Mucosa of rectum (tissue), 2 donors: Measurements from ENCODE around the gene ATAD1.
"Not testable (repeated sequence)": the region's sequence is repeated elsewhere in the genome, so short reads cannot be mapped to it uniquely, and the experiment has no call there.

Experiments used
- H3K27ac ChIP-seq, 2 donors: one replicate each; pipeline ENCODE4 v1.7.0; 2013; ENCODE audit warnings: inconsistent platforms in 2 of 2, low read depth in 2 of 2, low read length in 2 of 2
- H3K27me3 ChIP-seq, 2 donors: one replicate each; pipeline ENCODE4 v1.7.0; 2013; ENCODE audit warnings: low read length in 2 of 2; ENCODE audit not compliant: control insufficient read depth in 2 of 2, insufficient read depth in 2 of 2
- H3K36me3 ChIP-seq, 2 donors: one replicate each; pipeline ENCODE4 v1.7.0; 2013; ENCODE audit warnings: low read length in 2 of 2; ENCODE audit not compliant: control insufficient read depth in 2 of 2, insufficient read depth in 2 of 2
- H3K4me1 ChIP-seq, 2 donors: one replicate each; pipeline ENCODE4 v1.7.0; 2013; ENCODE audit warnings: low read length in 2 of 2, mild to moderate bottlenecking in 1 of 2; ENCODE audit not compliant: control insufficient read depth in 2 of 2, insufficient read depth in 2 of 2
- H3K4me3 ChIP-seq, 2 donors: one replicate each; pipeline ENCODE4 v1.7.0; 2013; ENCODE audit warnings: low read length in 2 of 2
- H3K9ac ChIP-seq, 2 donors: one replicate each; pipeline ENCODE4 v1.7.0; 2013; ENCODE audit warnings: low read length in 2 of 2, low read depth in 1 of 2, mild to moderate bottlenecking in 1 of 2
- H3K9me3 ChIP-seq, 2 donors: one replicate each; pipeline ENCODE4 v1.7.0; 2013; ENCODE audit warnings: low read length in 2 of 2; ENCODE audit not compliant: control insufficient read depth in 2 of 2
- donor health status: healthy.
- donor health status: Normal muscosa, but diverticular disease.

Gene ATAD1

DNA sequence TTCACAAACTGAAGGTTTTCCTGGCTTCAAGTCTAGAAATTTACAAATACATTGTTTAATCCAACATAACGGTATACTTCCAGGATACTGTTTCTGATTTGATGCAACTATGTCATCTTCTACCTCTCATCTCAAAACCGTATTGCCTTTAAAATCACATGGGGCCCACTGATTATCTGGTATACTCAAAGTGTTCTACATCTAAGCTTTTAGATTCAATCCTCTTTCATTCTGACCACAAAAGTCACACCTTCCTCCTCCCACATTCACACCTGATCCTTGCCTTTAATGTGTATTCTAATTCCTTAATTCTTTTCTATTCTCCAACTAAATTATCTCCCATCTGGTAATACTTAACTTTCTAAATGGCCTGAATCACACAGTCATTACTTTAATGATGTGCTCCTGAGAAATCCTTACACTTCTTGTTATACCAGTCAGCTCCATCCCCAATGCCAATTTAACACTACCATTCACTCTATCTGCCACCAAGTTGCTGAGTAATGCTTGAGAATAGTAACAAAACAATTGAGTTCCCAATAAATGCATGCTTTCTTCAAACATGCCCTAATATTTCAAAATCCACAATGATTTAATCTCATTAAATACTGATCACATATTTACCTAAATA lies 13.0 kb downstream of the ATAD1 start:
- no peaks in the 10 kb centered on the region for H3K27me3 ChIP-seq
- H3K4me1 ChIP-seq, result no peaks in the 10 kb centered on the region
- peaks cover 5 to 9% of the 10 kb centered on the region in 2 donors for H3K36me3 ChIP-seq
- no peak overlapping the region for H3K27ac ChIP-seq
- H3K9ac ChIP-seq, result no peak overlapping the region
- H3K9me3 ChIP-seq, result no peaks in the 10 kb centered on the region
- H3K4me3 ChIP-seq, result no peak overlapping the region

DNA sequence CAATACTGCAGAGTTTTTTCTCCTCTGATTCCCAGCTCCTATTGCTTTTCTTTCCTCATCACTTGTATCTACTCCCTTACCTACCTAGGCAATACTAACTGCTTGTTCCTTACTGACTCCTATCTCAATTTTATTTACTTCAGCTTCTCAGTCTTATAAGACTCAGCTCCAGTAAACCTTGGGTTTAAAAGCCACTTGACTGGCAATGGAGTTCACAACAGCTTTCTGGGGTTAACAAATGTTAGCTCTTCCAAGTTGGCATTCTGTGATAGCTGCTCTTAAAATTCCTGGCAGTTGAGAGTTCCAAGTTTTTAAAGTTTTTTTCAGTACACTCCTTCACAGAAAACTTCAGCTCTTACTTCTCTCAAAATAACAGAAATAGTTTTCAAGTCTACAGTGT lies 14.2 kb downstream of the ATAD1 start:
- Histone ChIP-seq H3K4me1 (no peaks in the 10 kb centered on the region), H3K36me3 (peaks cover 5 to 9% of the 10 kb centered on the region in 2 donors), H3K27me3 (no peaks in the 10 kb centered on the region), H3K4me3 (no peak overlapping the region), H3K27ac (no peak overlapping the region), H3K9me3 (no peaks in the 10 kb centered on the region), H3K9ac (no peak overlapping the region)

DNA sequence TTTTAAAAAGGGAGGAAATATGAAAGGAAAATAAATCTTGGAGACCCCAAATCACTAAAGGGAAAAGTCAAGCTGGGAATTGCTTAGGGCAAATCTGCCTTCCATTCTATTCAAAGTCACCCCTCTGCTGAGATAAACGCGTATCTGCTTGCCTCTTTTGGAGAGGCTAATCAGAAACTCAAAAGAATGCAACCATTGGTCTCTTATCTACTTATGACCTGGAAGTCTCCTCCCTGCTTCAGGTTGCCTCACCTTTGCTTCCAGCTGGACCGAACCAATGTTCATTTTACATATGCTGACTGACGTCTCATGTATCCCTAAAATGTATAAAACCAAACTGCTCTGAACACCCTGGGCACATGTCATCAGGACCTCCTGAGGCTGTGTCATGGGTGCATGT lies 14.7 kb downstream of the ATAD1 start:
- Histone ChIP-seq H3K4me1 (no peaks in the 10 kb centered on the region), H3K9me3 (no peaks in the 10 kb centered on the region), H3K36me3 (peaks cover 5 to 9% of the 10 kb centered on the region in 2 donors), H3K4me3 (no peak overlapping the region), H3K9ac (no peak overlapping the region), H3K27me3 (no peaks in the 10 kb centered on the region), H3K27ac (no peak overlapping the region)

DNA sequence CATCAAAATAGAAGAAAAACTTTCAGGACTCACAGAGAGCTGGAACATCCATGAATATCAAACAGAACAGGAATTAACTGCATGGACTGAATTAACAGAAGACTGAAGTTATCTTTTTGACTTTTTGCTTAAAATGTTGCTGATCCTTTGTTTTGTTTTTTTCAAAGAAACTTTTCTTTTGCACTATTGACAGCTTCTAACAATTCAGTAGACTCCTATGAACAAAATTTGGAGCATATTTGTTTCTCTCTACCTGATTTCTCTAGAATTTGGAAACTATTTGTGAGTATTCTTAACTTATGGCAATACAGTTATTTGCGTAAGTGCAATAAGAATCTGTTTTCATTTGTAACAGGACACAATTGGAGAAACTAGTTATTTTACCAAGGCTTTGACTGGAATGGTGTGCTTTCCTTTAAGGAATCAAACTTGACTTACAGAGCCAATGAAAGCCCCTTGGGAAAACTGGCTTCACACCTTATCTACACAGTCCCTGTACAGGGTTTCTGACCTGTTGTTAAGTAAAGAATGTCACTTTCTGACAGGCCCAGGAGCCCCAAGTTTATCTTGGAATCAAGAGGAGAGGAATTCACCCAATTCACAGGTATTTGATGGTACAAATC lies 16.1 kb downstream of the ATAD1 start:
- H3K4me3 ChIP-seq, H3K27ac ChIP-seq, H3K9me3 ChIP-seq, H3K4me1 ChIP-seq, H3K36me3 ChIP-seq, H3K27me3 ChIP-seq, H3K9ac ChIP-seq: not testable (repeated sequence)

DNA sequence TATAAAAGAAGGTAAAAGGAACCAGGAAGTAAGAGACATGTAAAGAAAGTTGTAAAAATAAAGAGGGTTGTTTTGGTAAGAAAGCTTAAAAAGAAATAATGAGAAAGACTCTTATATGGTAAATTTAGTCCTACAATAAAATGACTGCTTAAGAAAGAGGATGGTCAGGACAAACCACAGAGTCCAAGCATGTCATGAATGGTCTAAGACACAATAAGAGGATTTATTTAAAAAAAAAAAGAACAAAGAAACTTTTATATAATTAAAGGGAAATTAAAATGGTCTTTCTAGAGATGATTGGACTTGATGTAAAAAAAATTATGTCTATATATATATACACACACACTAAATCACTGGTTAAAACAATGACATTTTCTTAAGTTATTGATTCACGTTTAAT lies 18.2 kb downstream of the ATAD1 start:
- Histone ChIP-seq H3K9ac (no peak overlapping the region), H3K4me3 (no peak overlapping the region), H3K36me3 (peaks cover 4 to 11% of the 10 kb centered on the region in 2 donors), H3K4me1 (no peaks in the 10 kb centered on the region), H3K27me3 (no peaks in the 10 kb centered on the region), H3K9me3 (no peaks in the 10 kb centered on the region), H3K27ac (no peak overlapping the region)

DNA sequence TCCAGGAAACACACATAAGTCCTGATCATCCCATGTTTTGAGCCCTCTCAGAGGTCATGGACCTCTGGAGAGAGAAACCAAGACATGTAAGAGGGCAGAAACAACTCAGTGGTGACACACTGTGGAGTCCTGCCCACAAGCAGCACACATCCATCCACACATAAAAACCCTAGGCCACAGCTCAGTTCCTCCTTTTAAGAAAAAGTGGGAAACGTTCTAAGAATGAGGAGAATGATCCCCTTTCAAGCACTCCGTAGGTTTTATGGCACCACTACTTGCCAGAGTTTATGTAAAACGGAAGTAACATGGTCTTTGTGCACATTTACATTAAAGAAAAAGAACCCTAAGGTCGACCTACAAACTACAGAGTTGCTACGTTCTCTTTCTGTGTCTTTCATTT lies 19.9 kb downstream of the ATAD1 start:
- H3K27me3 ChIP-seq, result no peaks in the 10 kb centered on the region
- H3K9me3 ChIP-seq, result no peaks in the 10 kb centered on the region
- no peak overlapping the region for H3K27ac ChIP-seq
- no peak overlapping the region for H3K4me3 ChIP-seq
- H3K36me3 ChIP-seq, result peaks cover 4 to 14% of the 10 kb centered on the region in 2 donors
- no peak overlapping the region for H3K9ac ChIP-seq
- H3K4me1 ChIP-seq, result no peaks in the 10 kb centered on the region

DNA sequence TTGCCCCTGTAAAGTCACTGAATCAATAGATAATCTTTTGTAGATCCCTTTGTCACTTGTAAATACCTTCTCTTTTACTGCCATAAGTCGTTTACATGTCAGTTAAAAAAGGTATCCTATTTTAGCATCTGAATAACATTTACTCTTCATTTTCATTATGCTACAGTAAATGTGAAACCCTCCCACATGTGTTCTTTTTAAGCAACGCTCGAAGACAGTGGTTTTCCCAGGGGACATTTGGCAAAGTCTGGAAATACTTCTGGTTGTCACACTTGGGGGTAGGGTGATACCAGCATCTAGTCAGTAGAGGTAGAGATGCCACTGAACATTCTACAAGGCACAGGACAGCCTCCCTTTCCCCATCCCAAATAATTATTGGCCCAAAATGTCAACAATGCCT lies 23.7 kb downstream of the ATAD1 start:
- peaks cover 12 to 18% of the 10 kb centered on the region in 2 donors for H3K36me3 ChIP-seq
- H3K4me1 ChIP-seq, result no peaks in the 10 kb centered on the region
- H3K27ac ChIP-seq, result no peak overlapping the region
- H3K4me3 ChIP-seq, result no peak overlapping the region
- no peak overlapping the region for H3K9ac ChIP-seq
- H3K9me3 ChIP-seq, result no peaks in the 10 kb centered on the region
- H3K27me3 ChIP-seq, result no peaks in the 10 kb centered on the region

DNA sequence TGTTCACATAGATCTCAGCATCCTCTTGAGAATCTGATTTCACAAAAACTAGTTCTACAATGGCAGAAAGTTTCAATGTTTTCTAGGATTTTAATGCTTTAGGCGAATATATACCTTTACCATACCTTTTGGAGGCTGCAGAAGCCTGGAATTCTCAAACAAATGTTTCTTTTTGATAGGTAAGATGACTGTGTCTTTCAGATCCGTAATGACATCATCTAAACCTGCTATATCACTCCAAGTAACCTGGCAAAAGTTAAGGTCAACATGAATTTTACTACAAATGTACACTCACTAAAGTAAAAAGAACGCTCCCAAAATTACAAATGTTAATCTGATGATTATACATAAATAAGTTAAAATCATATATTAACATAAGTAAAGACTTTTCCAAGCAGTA lies 27.8 kb downstream of the ATAD1 start:
- Histone ChIP-seq H3K4me3 (no peak overlapping the region), H3K36me3 (peaks cover 13 to 24% of the 10 kb centered on the region in 2 donors), H3K27me3 (no peaks in the 10 kb centered on the region), H3K9ac (no peak overlapping the region), H3K4me1 (no peaks in the 10 kb centered on the region), H3K27ac (no peak overlapping the region), H3K9me3 (no peaks in the 10 kb centered on the region)

DNA sequence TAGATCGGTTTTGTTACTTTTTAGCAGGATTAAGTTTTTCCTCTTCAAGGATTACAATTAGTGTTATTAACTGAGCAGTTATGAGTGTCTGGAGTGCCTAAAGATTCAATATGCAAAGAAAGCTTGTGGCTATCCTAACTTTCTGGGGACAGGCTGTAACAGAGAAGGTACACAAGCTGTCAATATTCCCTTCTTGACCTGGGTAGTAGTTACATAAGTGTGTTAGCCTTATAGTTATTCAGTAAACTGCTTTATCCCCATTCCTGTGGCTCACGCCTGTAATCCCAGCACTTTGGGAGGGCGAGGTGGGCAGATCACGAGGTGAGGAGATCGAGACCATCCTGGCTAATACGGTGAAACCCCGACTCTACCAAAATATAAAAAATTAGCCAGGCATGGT lies 31.6 kb downstream of the ATAD1 start:
- Histone ChIP-seq H3K27me3 (no peaks in the 10 kb centered on the region), H3K4me3 (no peak overlapping the region), H3K4me1 (no peaks in the 10 kb centered on the region), H3K27ac (no peak overlapping the region), H3K9ac (no peak overlapping the region), H3K9me3 (no peaks in the 10 kb centered on the region), H3K36me3 (peaks cover 21 to 22% of the 10 kb centered on the region in 2 donors)

DNA sequence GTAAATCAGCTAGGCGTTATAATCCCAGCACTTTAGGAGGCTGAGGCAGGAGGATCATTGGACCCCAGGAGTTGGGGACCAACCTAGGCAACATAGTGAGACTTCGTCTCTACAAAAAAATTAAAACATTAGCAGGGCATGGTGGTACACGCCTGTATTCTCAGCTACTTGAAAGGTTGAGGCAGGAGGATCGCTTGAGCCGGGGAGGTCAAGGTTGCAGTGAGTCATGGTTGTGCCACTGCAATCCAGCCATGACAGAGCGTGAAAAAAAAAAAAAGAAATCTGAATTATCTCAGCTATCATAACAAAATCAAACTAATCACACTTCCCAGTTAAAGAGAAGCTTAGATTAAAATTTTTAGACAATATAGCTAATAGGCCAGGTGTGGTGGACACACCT lies 35.3 kb downstream of the ATAD1 start:
- H3K4me1 ChIP-seq, result no peaks in the 10 kb centered on the region
- H3K27me3 ChIP-seq, result no peaks in the 10 kb centered on the region
- no peak overlapping the region for H3K9ac ChIP-seq
- no peaks in the 10 kb centered on the region for H3K9me3 ChIP-seq
- H3K27ac ChIP-seq, result no peak overlapping the region
- H3K36me3 ChIP-seq, result peaks cover 21 to 22% of the 10 kb centered on the region in 2 donors
- H3K4me3 ChIP-seq, result no peak overlapping the region
